Activated naive CD8-positive, alpha-beta T cell treated with anti-CD3 and anti-CD28 coated beads for 36 hours (primary cell): ENCODE data around the gene KCTD12. TPM values are rescaled to one million over a fixed set of nuclear protein-coding genes. Genes with fewer than 3 reads are reported as not detected.
A peak's percentile ranks its signal among the peaks of the same experiment; 100 is the strongest.
"Not testable (repeated sequence)": the region's sequence is repeated elsewhere in the genome, so short reads cannot be mapped to it uniquely, and the experiment has no call there.

Experiments used
- DNase-seq: peaks from one replicate; pipeline ENCODE4 v3.0.0; 2021
- H3K27ac Mint-ChIP-seq: one replicate; pipeline ENCODE4 v1.8.0; 2022; ENCODE audit warnings: mild to moderate bottlenecking, moderate library complexity, mixed read lengths
- H3K27me3 Mint-ChIP-seq: one replicate; pipeline ENCODE4 v1.8.0; 2022; ENCODE audit warnings: mild to moderate bottlenecking, mixed read lengths
- H3K36me3 Mint-ChIP-seq: one replicate; pipeline ENCODE4 v1.8.0; 2021; ENCODE audit warnings: mild to moderate bottlenecking, mixed read lengths
- H3K4me1 Mint-ChIP-seq: one replicate; pipeline ENCODE4 v1.8.0; 2021; ENCODE audit warnings: mixed read lengths
- H3K4me3 Mint-ChIP-seq: one replicate; pipeline ENCODE4 v1.8.0; 2022; ENCODE audit warnings: mild to moderate bottlenecking, moderate library complexity, mixed read lengths
- H3K9me3 Mint-ChIP-seq: one replicate; pipeline ENCODE4 v1.8.0; 2022; ENCODE audit warnings: mixed read lengths
- total RNA-seq, 2 experiments: library from RNA; stranded (reverse); gene quantifications; one replicate each; pipeline ENCODE4 v1.2.3, GENCODE V29; 2021

KCTD12 gene
- total RNA-seq = 10 to 100 TPM; 18.5 to 19.4 TPM

DNA sequence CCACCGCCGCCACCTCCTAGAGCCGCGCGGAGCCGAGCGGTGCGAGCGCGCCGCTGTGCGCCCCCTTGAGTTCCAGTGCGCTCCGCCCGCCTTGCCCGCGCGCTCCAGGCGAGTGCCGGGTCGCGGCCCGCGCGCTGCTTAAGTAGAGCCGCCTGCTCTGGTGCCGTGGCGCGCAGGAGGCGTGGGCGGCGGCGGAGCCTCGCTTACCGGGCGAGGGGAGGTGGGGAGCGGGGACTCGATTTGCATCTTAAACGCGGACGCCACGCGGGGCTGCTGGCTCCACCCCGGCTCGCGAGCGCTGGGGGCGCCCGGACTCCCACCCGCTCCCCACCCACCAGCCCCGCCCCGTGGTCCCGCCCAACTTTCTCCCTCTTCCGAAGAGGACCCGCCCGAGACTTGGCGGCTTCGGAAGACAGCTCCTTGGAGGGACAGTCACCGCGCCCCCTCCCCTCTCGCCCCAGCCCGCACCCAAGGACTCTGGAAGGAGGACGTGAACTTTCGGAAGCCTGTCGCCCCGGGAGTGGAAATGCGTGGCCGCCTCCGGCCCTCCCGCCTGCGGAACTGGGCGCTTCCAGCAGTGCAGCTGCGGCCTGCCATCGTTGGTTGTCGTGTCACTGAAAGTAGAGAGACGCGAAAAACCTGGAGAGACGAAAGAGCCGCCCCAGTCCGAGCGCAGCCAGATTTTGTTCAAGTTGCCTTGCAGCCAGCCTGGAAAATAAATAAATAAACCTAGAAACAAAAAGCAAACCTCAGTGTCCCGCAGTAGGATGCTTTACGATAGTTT is at the start of gene KCTD12:
TSS of gene KCTD12 (minus strand) at position 114 of the 784 bp plus-strand sequence. CDS start 257 bp downstream, outside the sequence.
- Mint-ChIP-seq H3K27ac (peak within 1 kb of the TSS; percentile 90), H3K4me3 (peak within 1 kb of the TSS; percentile 96), H3K27me3 (peaks cover 9% of the 10 kb centered on the region), H3K36me3 (peaks cover 18% of the 10 kb centered on the region), H3K9me3 (no peaks in the 10 kb centered on the region), H3K4me1 (peaks cover 34% of the 10 kb centered on the region)
- DNase-seq = peak; percentile 86

DNA sequence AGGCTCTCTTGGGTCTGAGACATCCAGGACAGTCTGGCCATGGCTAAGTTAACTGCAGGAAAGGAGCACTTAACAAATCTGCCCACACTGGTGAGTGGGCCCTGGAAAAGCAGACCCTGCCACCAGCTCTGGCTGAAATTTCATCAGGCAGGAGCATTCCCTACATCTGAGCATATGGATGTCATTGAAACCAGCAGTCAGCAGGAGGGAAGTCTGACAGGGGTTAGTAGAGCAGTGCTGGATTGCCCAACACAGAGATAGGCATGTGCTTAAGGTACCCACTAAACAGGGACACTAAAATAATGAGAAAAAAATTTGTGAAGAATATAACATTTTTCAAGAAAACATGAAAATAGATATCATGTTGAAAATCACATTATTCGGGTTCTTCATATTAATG is 48.5 kb upstream of the KCTD12 start:
- H3K4me1 Mint-ChIP-seq = no peaks in the 10 kb centered on the region
- DNase-seq = no peak
- H3K27ac Mint-ChIP-seq = no peak overlapping the region
- no peaks in the 10 kb centered on the region for H3K27me3 Mint-ChIP-seq
- H3K4me3 Mint-ChIP-seq = no peak overlapping the region
- H3K36me3 Mint-ChIP-seq = no peaks in the 10 kb centered on the region
- H3K9me3 Mint-ChIP-seq = peaks cover 3% of the 10 kb centered on the region

DNA sequence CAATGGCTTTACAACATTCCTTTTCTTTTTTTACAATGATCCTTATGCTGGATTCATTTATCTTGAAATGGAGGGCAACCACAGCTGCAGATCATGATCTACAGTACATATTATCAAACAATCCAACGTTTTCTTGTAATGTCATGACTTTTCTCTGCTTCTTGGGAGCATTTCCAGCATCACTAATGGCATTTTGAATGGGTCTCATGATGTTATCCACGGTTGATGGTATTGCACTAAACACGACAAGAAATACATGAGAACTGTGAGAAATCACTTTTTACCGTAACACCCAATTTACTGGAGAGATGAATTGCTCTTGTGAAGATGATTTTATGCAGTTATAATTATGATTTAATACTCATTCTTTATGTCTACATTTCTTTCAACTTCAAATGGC is 45.9 kb upstream of the KCTD12 start:
- no peaks in the 10 kb centered on the region for H3K36me3 Mint-ChIP-seq
- H3K27me3 Mint-ChIP-seq = no peaks in the 10 kb centered on the region
- no peak for DNase-seq
- H3K4me3 Mint-ChIP-seq = no peak overlapping the region
- H3K9me3 Mint-ChIP-seq = peaks cover 3% of the 10 kb centered on the region
- peaks cover 2% of the 10 kb centered on the region for H3K4me1 Mint-ChIP-seq
- H3K27ac Mint-ChIP-seq = no peak overlapping the region

DNA sequence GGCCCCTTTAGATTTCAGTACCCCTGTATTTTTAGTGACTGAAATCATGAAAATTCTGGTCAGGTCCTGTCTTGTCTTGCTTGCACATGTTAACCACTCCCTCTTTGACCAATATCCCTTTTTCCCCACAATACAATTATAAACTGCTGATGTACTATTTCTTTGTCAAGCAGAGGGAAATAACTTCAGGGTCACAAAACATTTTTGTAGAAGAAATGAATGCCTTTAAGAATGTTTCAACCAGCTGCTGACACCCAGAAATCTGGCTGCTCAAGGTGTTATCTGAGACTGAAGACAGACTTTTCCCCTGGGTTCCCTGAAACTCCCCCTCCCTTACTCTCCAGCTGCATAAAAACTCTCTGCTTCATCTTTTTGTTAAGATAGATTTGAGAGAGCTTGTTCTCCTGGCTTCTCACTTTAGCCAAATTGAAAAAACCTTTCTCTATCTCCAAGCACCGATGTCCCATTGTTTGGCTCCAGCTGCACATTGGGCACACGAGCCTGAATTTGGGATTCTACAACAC is 43.7 kb upstream of the KCTD12 start:
- no peak for DNase-seq
- H3K9me3 Mint-ChIP-seq = peaks cover 3% of the 10 kb centered on the region
- H3K4me3 Mint-ChIP-seq = no peak overlapping the region
- H3K4me1 Mint-ChIP-seq = peaks cover 2% of the 10 kb centered on the region
- no peaks in the 10 kb centered on the region for H3K27me3 Mint-ChIP-seq
- H3K27ac Mint-ChIP-seq = no peak overlapping the region
- no peaks in the 10 kb centered on the region for H3K36me3 Mint-ChIP-seq

DNA sequence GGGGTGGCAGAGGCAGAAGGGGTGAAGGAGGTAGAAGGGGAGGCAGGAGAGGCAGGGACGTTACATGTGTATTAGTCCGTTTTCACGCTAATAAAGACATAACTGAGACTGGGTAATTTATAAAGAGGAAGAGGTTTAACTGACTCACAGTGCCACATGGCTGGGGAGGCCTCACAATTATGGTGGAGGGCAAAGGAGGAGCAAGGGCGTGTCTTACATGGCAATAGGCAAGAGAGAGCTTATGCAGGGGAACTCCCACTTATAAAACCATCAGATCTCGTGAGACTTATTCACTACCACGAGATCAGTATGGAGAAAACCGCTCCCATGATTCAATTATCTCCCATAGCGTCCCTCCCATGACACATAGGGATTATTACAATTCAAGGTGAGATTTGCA is 43.1 kb upstream of the KCTD12 start:
- DNase-seq = no peak
- Mint-ChIP-seq H3K36me3 (no peaks in the 10 kb centered on the region), H3K27ac (no peak overlapping the region), H3K9me3 (peaks cover 3% of the 10 kb centered on the region), H3K4me1 (peaks cover 2% of the 10 kb centered on the region), H3K4me3 (no peak overlapping the region), H3K27me3 (no peaks in the 10 kb centered on the region)

DNA sequence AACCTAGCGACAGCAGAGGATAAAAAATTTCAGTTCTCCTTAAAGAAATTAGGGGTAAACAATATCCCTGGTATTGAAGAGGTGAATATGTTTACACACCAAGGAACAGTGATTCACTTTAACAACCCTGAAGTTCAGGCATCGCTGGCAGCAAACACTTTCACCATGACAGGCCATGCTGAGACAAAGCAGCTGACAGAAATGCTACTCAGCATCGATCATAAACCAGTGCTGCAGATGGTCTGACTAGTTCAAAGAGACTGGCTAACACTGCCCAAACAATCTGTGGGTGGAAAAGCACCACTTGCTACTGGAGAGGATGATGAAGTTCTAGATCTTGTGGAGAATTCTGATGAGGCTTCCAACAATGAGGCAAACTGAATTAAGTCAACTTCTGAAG is 42.3 kb upstream of the KCTD12 start:
- Mint-ChIP-seq H3K4me3 (no peak overlapping the region), H3K4me1 (peaks cover 2% of the 10 kb centered on the region), H3K36me3 (no peaks in the 10 kb centered on the region), H3K27me3 (no peaks in the 10 kb centered on the region), H3K9me3 (peaks cover 3% of the 10 kb centered on the region), H3K27ac (no peak overlapping the region)
- no peak for DNase-seq

DNA sequence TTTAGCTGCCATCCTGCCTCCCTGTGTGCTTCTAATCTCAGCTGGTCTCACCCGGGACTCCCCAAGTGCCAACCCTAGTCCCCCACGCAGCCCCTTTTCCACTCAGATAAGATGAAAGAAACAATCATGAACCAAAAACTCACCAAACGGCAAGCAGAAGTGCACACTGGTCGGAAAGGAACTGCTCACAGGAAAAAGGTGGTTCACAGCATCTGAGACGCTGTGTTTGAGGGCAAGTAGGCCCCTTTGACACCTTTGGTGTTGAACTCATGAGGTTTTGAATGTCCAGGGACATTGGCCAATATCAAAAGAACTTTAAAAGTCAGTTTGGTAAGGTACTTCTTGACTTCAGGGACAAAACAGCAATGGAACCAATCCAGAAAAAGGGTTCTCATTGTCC is 41.8 kb upstream of the KCTD12 start:
- H3K27ac Mint-ChIP-seq = no peak overlapping the region
- H3K36me3 Mint-ChIP-seq = no peaks in the 10 kb centered on the region
- H3K4me1 Mint-ChIP-seq = peaks cover 2% of the 10 kb centered on the region
- no peak overlapping the region for H3K4me3 Mint-ChIP-seq
- peaks cover 3% of the 10 kb centered on the region for H3K9me3 Mint-ChIP-seq
- no peak for DNase-seq
- no peaks in the 10 kb centered on the region for H3K27me3 Mint-ChIP-seq

DNA sequence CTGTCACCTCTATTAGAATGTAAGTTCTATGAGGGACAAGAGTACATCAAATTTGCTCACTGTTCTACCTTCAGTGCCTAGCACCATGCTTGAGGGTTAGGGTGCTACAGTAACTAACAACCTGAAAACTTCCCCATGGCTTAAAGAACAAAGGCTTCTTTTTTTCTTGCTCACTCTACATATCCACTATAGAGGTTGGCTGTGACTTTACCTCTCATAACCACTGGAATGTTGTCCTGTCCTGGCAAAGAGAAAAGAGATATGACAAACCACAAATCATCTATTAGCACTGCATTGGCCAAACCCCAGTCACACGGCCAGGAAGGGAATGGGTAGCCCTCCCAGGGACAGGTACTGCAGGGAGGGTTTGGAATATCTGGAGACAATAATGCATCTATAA is 38.9 kb upstream of the KCTD12 start:
- Mint-ChIP-seq H3K27ac (no peak overlapping the region), H3K27me3 (no peaks in the 10 kb centered on the region), H3K36me3 (no peaks in the 10 kb centered on the region), H3K4me1 (peaks cover 2% of the 10 kb centered on the region), H3K9me3 (no peaks in the 10 kb centered on the region), H3K4me3 (no peak overlapping the region)
- no peak for DNase-seq

DNA sequence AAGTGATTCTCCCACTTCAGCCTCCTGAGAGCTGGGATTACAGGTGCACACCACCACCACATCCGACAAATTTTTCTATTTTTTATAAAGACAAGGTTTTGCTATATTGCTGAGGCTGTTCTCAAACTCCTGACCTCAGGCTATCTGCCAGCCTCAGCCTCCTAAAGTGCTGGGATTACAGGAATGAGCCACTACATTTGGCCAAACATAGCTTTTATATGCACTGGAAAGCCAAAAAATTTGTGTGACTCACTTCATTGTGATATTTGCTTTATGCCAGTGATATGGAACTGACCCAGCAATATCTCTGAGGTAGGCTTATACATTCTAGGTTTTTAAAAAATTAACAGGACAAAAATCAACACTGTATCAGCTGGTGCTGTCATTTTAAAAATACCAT is 35.3 kb upstream of the KCTD12 start:
- no peaks in the 10 kb centered on the region for H3K36me3 Mint-ChIP-seq
- H3K9me3 Mint-ChIP-seq = peaks cover 4% of the 10 kb centered on the region
- H3K27me3 Mint-ChIP-seq = peaks cover 9% of the 10 kb centered on the region
- DNase-seq = no peak
- no peaks in the 10 kb centered on the region for H3K4me1 Mint-ChIP-seq
- H3K4me3 Mint-ChIP-seq = no peak overlapping the region
- no peak overlapping the region for H3K27ac Mint-ChIP-seq

DNA sequence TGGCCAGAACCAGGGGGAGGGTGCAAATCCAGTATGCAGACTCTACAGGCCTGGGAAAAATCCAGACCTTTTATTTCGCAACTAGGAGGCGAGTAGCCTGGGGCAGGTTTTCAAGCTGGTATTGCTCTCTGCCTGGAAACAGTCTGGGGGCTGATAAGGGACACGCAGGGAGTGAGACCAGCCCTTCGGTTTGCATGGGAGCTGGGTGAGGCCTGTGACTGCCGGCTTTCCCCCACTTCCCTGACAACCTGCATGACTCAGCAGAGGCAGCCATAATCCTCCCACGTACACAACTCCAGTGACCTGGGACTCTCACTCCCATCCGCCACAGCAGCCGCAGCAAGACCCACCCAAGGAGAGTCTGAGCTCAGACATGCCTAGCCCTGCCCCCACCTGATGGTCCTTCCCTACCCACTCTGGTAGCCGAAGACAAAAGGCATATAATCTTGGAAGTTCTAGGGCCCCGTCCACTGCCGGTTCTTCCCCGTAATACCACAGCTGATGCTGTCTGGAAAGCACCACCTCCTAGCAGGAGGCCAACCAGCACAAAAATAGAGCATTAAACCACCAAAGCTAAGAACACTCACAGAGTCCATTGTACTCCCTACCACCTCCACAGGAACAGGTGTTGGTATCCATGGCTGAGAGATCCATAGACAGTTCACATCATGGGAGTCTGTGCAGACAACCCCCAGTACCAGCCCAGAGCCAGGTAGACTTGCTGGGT is 31.7 kb upstream of the KCTD12 start:
- H3K27ac Mint-ChIP-seq, DNase-seq, H3K4me3 Mint-ChIP-seq, H3K9me3 Mint-ChIP-seq, H3K36me3 Mint-ChIP-seq, H3K4me1 Mint-ChIP-seq, H3K27me3 Mint-ChIP-seq: not testable (repeated sequence)

DNA sequence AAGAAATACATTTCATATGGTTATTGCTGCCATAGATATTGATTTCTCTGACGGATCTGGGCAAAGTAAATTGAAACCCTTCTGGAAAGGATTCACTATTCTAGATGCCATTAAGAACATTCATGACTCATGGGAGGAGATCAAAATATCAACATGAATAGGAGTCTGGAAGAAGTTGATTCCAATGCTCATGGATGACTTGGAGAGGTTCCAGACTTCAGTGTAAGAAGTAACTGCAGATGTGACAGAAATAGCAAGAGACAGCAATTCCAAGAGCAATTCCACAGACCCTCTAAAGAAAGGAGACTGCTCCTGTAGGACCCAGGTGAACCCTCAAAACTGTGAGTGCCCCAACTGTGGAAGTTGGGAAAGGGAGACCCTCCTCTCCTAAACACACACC is 30.9 kb upstream of the KCTD12 start:
- Mint-ChIP-seq H3K27ac (no peak overlapping the region), H3K4me1 (no peaks in the 10 kb centered on the region), H3K9me3 (peaks cover 4% of the 10 kb centered on the region), H3K36me3 (no peaks in the 10 kb centered on the region), H3K4me3 (no peak overlapping the region), H3K27me3 (peaks cover 9% of the 10 kb centered on the region)
- no peak for DNase-seq

DNA sequence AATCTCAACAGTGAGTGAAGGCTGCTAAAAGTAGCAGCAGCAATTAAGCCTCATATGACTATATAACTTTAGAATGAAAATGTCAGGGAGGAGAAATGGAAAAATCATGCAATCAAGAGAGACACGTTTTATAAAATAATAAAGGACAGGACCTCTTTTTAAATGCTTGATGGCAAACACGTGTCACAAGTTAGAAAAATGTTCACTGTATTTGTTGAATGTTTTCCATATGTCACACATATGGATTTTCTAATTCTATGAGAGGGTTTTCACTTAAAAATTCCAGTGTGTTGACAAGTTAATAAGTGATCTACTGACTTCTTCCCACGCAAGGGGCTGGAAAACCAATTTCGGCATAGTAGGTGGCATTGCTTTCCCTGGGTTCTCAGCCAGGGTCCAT is 27.7 kb upstream of the KCTD12 start:
- Mint-ChIP-seq H3K27ac (no peak overlapping the region), H3K27me3 (no peaks in the 10 kb centered on the region), H3K36me3 (no peaks in the 10 kb centered on the region), H3K4me1 (no peaks in the 10 kb centered on the region), H3K4me3 (no peak overlapping the region), H3K9me3 (no peaks in the 10 kb centered on the region)
- DNase-seq = no peak

DNA sequence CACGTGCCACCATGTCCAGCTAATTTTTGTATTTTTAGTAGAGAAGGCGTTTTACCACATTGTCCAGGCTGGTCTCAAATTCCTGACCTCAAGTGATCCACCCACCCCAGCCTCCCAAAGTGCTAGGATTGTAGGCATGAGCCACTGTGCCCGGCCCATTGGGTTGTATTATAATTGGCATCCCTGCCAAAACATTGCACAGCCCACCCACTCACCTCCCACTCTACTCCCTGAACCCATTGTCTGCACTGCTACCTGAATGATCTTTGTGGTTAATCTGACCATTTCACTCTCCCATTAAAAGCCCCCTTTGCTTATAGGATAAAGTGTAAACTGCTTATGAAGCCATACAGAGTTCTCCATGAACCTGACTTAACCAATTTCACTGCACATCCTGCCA is 26.3 kb upstream of the KCTD12 start:
- Mint-ChIP-seq H3K27me3 (no peaks in the 10 kb centered on the region), H3K27ac (no peak overlapping the region)

DNA sequence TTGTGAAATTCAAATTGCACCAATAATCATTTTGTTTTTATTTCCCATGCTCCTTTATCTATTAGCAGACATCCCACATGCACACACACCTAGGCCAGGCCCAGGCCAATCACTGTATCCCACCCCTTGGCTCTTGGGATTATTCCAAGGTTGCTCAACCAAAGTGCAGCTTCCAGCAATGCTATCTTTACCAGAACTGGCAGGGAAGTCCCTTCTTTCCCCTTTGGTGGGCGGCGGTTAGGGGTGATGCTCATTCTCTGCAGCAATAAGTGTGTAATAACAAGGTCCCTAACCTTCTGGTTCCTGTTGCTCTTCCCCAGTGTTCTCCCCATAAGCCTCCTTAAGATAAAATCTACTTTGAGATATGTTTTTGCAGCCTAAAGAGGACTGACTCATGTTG is 18.3 kb upstream of the KCTD12 start:
- DNase-seq = no peak
- H3K27ac Mint-ChIP-seq = no peak overlapping the region
- H3K4me3 Mint-ChIP-seq = no peak overlapping the region
- no peaks in the 10 kb centered on the region for H3K36me3 Mint-ChIP-seq
- no peaks in the 10 kb centered on the region for H3K27me3 Mint-ChIP-seq
- peaks cover 5% of the 10 kb centered on the region for H3K9me3 Mint-ChIP-seq
- no peaks in the 10 kb centered on the region for H3K4me1 Mint-ChIP-seq

More for the DNA sequence above, 26.3 kb upstream of the KCTD12 start:
- DNase-seq = no peak
- H3K4me3 Mint-ChIP-seq = no peak overlapping the region
- H3K9me3 Mint-ChIP-seq = no peaks in the 10 kb centered on the region
- H3K36me3 Mint-ChIP-seq = no peaks in the 10 kb centered on the region
- H3K4me1 Mint-ChIP-seq = no peaks in the 10 kb centered on the region

DNA sequence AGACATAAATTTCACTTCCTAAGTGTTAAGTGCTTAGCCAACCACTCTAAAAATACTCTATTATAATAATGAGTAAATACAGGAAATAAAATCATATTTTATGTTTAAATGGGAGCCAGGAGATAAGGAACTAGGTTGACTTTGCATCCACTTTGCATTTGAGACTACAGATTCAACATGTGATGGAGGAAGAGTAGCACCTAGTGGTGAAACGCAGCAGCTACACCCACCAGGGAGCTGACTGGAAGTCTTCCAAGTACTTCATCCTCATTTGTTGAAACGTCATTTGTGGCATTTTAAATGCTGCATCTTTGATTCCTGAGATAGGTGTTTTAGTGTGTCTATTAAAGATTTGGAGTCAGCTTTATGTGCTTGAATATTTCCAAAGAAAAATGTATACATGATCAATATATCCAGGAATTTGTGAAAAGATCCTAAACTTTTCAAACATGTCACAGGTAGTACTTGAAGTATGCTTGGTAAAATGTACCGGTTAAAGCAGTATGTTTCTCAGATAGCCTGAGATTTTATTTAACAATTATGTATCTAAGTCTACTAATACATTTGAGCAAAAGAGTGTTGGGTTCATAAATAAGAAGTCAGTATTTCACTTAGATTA is 17.4 kb upstream of the KCTD12 start:
- H3K9me3 Mint-ChIP-seq = peaks cover 12% of the 10 kb centered on the region
- no peaks in the 10 kb centered on the region for H3K36me3 Mint-ChIP-seq
- peak; percentile 50 for DNase-seq
- no peak overlapping the region for H3K27ac Mint-ChIP-seq
- H3K4me3 Mint-ChIP-seq = no peak overlapping the region
- no peaks in the 10 kb centered on the region for H3K4me1 Mint-ChIP-seq
- H3K27me3 Mint-ChIP-seq = no peaks in the 10 kb centered on the region
